GM10248 (cell line): ENCODE data around the gene ALOX5.
"Not testable (repeated sequence)": the region's sequence is repeated elsewhere in the genome, so short reads cannot be mapped to it uniquely, and the experiment has no call there.

Source experiments
- CTCF ChIA-PET: fragments of 300-600 bp; sonication (Branson Sonifier 250); formaldehyde crosslinking; extraction: SDS; loops from one replicate; lab custom pipeline; 2021; ENCODE audit warnings: antibody characterized with exemption; lab: Yijun Ruan, JAX
- POLR2A ChIA-PET: fragments of 350-650 bp; sonication (Branson Sonifier 250); formaldehyde crosslinking; extraction: SDS; loops from one replicate; lab custom pipeline; 2020; ENCODE audit warnings: antibody characterized with exemption; lab: Yijun Ruan, JAX
- DNase-seq: peaks from one replicate; pipeline ENCODE4 v3.0.0; 2012; ENCODE audit errors: extremely low spot score
- TF ChIP-seq, protein P1 (sequence below): IDR thresholded peaks from 2 replicates; pipeline ENCODE4 v1.5.1; 2012; ENCODE audit warnings: mild to moderate bottlenecking, low read depth; ENCODE audit errors: extremely low read depth, missing control alignments, control extremely low read depth

The ALOX5 gene

GRCh38 chr10:45353186-45353585 lies 20.8 kb upstream of the ALOX5 start:
- ChIA-PET POLR2A (no interaction called here), CTCF (interaction anchor here (1.0 kb wide), 1 partner anchor 9 kb away, joined by 5 read pairs; no protein-coding TSS in a partner anchor)
- DNase-seq: no peak
- TF ChIP-seq, protein P1, sequence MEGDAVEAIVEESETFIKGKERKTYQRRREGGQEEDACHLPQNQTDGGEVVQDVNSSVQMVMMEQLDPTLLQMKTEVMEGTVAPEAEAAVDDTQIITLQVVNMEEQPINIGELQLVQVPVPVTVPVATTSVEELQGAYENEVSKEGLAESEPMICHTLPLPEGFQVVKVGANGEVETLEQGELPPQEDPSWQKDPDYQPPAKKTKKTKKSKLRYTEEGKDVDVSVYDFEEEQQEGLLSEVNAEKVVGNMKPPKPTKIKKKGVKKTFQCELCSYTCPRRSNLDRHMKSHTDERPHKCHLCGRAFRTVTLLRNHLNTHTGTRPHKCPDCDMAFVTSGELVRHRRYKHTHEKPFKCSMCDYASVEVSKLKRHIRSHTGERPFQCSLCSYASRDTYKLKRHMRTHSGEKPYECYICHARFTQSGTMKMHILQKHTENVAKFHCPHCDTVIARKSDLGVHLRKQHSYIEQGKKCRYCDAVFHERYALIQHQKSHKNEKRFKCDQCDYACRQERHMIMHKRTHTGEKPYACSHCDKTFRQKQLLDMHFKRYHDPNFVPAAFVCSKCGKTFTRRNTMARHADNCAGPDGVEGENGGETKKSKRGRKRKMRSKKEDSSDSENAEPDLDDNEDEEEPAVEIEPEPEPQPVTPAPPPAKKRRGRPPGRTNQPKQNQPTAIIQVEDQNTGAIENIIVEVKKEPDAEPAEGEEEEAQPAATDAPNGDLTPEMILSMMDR: no peak

DNA sequence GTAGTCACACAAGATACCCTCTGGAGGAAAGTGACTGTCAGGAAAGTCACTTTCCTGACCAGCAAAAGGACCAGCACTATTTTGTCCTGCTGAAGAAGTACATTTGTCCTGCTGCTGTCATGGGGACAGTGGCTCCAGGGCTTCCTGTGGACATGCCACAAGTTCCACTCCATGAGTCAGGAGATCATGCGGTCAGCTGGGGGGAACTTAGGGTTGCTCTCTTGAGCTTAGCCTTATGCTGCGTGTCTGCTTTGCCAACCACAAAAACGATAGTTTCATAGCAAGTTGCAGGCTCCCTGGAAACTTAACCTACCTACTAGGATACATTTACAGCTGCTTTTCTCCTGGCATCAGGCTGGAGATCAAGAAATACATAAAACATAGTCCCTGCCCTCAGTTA lies 19.8 kb upstream of the ALOX5 start:
- CTCF ChIA-PET: interaction anchor here (0.8 to 1.5 kb wide), 5 partner anchors 8 to 674 kb away, joined by 3 to 5 read pairs (median 3); no protein-coding TSS in a partner anchor
- POLR2A ChIA-PET: no interaction called here
- DNase-seq: no peak

DNA sequence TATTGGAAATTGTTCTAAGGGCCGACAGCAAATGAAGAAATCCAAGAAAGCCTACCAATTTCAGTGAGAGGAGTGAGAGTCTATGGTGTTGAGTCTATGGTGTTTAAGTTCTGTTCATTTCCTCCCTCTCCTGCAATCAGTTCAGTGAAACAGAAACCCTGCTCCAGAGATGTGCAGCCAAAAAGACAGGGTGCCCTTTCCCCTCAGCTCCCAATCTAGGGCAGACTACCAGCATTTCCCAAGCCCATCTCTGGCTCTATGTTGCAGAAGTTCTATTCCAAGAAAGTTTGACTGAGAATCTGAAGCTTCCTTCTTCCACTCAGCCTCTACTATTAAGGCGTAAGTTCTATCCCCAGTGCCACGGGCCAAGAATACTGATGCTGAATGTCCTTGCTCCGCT lies 18.5 kb upstream of the ALOX5 start:
- CTCF ChIA-PET: interaction anchor here (1.5 kb wide), 1 partner anchor 109 kb away, joined by 3 read pairs; no protein-coding TSS in a partner anchor
- DNase-seq: no peak
- POLR2A ChIA-PET: no interaction called here
- TF ChIP-seq, protein P1: no peak

More for the DNA sequence above, 19.8 kb upstream of the ALOX5 start:
- TF ChIP-seq, protein P1: no peak

GRCh38 chr10:45358961-45359360 lies 15.1 kb upstream of the ALOX5 start:
- CTCF ChIA-PET: interaction anchor here (1.4 kb wide), 1 partner anchor 869 kb away, joined by 4 read pairs; no protein-coding TSS in a partner anchor
- POLR2A ChIA-PET, DNase-seq: not testable (repeated sequence)

DNA sequence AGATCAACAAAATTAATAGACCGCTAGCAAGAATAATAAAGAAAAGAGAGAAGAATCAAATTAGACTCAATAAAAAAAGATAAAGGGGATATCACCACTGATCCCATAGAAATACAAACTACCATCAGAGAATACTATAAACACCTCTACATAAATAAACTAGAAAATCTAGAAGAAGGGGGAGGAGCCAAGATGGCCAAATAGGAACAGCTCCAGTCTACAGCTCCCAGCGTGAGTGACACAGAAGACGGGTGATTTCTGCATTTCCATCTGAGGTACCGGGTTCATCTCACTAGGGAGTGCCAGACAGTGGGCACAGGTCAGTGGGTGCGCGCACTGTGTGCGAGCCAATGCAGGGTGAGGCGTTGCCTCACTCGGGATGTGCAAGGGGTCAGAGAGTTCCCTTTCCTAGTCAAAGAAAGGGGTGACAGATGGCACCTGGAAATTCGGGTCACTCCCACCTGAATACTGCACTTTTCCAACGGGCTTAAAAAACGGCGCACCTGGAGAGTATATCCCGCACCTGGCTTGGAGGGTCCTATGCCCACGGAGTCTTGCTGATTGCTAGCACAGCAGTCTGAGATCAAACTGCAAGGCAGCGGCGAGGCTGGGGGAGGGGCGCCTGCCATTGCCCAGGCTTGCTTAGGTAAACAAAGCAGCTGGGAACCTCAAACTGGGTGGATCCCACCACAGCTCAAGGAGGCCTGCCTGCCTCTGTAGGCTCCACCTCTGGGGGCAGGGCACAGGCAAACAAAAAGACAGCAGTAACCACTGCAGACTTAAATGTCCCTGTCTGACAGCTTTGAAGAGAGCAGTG lies 11.8 kb upstream of the ALOX5 start:
- POLR2A ChIA-PET, DNase-seq: not testable (repeated sequence)
- CTCF ChIA-PET: interaction anchor here (1.6 kb wide), 1 partner anchor 8 kb away, joined by 5 read pairs; no protein-coding TSS in a partner anchor

- POLR2A ChIA-PET, DNase-seq, CTCF ChIA-PET: not testable (repeated sequence)
Measured at GRCh38 chr10:45367643-45368042, 6.4 kb upstream of the ALOX5 start.

DNA sequence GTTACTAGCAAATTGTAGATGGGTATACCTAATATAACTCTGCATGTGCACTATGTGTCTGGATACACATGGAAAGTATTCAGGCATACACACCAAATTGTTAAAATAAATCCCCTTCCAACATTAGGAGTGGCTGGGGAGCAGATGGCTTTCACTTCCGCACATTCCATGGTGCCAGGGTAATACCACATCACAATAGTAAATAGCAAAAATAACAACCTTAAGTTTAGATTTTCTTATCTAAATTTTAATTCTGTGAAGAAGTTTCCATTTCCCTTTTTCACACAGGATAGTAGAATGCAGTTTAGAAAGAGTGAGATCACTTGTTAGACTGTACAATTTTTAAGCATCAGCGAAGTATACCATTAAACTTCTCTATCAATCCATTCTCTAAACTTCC lies 5.8 kb upstream of the ALOX5 start:
- DNase-seq: no peak
- POLR2A ChIA-PET: no interaction called here
- CTCF ChIA-PET: no interaction called here
- TF ChIP-seq, protein P1: no peak

DNA sequence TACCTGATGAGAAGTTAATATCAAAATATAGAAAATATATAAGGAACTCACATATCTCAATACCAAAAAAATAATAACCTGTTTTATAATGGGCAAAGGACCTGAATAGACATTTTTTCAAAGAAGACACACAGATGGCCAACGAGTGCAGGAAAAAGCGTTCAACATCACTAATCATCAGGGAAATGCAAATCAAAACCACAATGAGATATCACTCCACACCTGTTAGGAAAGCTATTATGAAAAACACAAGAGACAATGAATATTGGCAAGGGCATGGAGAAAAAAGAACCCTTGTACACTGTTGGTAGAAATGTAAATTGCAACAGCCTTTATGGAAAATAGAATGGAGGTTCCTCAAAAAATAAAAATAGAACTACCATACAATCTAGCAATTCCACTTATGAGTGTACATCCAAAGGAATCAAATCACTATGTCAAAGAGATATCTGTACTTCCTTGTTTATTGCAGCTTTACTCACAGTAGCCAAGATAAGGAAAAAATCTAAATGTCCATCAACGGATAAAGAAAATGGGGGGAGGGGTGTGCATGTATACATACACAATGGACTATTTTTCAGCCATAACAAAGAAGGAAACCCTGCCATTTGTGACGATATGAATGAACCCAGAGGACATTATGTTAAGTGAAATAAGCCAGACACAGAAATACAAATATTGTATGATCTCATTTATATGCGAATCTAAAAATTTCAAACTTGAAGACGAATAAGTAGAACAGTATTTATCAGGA lies 3.6 kb upstream of the ALOX5 start:
- POLR2A ChIA-PET: no interaction called here
- TF ChIP-seq, protein P1: no peak
- no peak for DNase-seq
- CTCF ChIA-PET: interaction anchor here (1.3 kb wide), 1 partner anchor 34 kb away, joined by 4 read pairs; no protein-coding TSS in a partner anchor
